ENCODE measurements around the gene TRIM6.

DNA sequence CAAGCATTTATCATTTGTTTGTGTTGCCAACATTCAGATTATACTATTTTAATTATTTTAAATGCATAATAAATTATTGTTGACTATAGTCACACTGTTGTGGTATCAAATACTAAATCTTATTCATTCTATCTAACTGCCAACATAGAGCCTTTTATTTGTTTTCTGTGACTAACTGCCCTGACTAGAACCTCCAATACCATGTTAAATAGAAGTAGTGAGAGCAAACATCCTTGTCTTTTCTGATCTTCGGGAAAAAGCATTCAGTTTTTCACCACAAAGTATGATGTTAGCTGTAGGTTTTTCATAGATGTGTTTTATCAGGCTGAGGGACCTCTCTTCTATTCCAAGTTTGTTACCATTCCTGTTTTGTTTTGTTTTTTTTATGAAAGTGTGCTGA, 43.5 kb downstream of the TRIM6 start:
- TF ChIP-seq POLR2A (IDR thresholded peaks at IDR 0.05; ENCODE audit: low read depth, low read length): no peak
- no peak for TF ChIP-seq SPI1 (IDR thresholded peaks at IDR 0.05; ENCODE audit: low read depth, low read length)
- no peak for TF ChIP-seq POLR2AphosphoS5 (IDR thresholded peaks at IDR 0.05; ENCODE audit: low read depth, low read length)
- no peak for TF ChIP-seq TAF1 (IDR thresholded peaks at IDR 0.05; ENCODE audit: low read depth, low read length)
- no peak for TF ChIP-seq PAX5 (IDR thresholded peaks at IDR 0.05; ENCODE audit: insufficient read depth, low read length, severe bottlenecking)
- TF ChIP-seq POU2F2 (IDR thresholded peaks at IDR 0.05; ENCODE audit: low read depth, low read length): no peak
